ENCODE data around the gene ATAD3B. TPM values are rescaled to one million over a fixed set of nuclear protein-coding genes. Genes with fewer than 3 reads are reported as not detected.
"Not testable (repeated sequence)": the region's sequence is repeated elsewhere in the genome, so short reads cannot be mapped to it uniquely, and the experiment has no call there.

Gene ATAD3B
- total RNA-seq, 2 donors from 2014 or later = 56.6 to 126 TPM

GRCh38 chr1:1470626-1471388, 758 bp upstream of the ATAD3B start:
- H3K9me3 Mint-ChIP-seq = no peaks in the 10 kb centered on the region
- H3K4me1 Mint-ChIP-seq (ENCODE audit: low read depth in 2 of 2) = peaks cover 8 to 11% of the 10 kb centered on the region in 2 donors
- DNase-seq (ENCODE audit: low spot score) (no peak), ATAC-seq (no peak)
- H3K4me3 Mint-ChIP-seq = peak overlapping the region; percentile 93
- no peaks in the 10 kb centered on the region for H3K36me3 Mint-ChIP-seq
- H3K27me3 Mint-ChIP-seq = no peaks in the 10 kb centered on the region
- peak overlapping the region; percentile 38 to 86 for H3K27ac Mint-ChIP-seq

- Mint-ChIP-seq H3K27ac (peak overlapping the region in 1 of 2 donors; percentile 31), H3K4me1 (ENCODE audit: low read depth in 2 of 2) (peaks cover 8 to 11% of the 10 kb centered on the region in 2 donors), H3K4me3 (peak overlapping the region; percentile 75)
- not testable (repeated sequence) for H3K9me3 Mint-ChIP-seq; H3K27me3 Mint-ChIP-seq; H3K36me3 Mint-ChIP-seq; DNase-seq (ENCODE audit: low spot score)
- ATAC-seq = peak; percentile 43 to 58
Measured at GRCh38 chr1:1472053-1472876, 700 bp downstream of the ATAD3B start.

GRCh38 chr1:1476011-1476410, 4.4 kb downstream of the ATAD3B start:
- H3K27ac Mint-ChIP-seq; H3K36me3 Mint-ChIP-seq; H3K27me3 Mint-ChIP-seq; H3K4me1 Mint-ChIP-seq (ENCODE audit: low read depth in 2 of 2); ATAC-seq; H3K9me3 Mint-ChIP-seq; DNase-seq (ENCODE audit: low spot score); H3K4me3 Mint-ChIP-seq: not testable (repeated sequence)

- H3K36me3 Mint-ChIP-seq = peaks cover 4% of the 10 kb centered on the region
- H3K9me3 Mint-ChIP-seq = no peaks in the 10 kb centered on the region
- H3K27ac Mint-ChIP-seq = no peak overlapping the region
- H3K4me3 Mint-ChIP-seq = no peak overlapping the region
- no peaks in the 10 kb centered on the region for H3K27me3 Mint-ChIP-seq
- H3K4me1 Mint-ChIP-seq (ENCODE audit: low read depth in 2 of 2) = peaks cover 0 to 7% of the 10 kb centered on the region in 2 donors
- no peak for ATAC-seq
- no peak for DNase-seq (ENCODE audit: low spot score)
Measured at GRCh38 chr1:1477206-1477605, 5.6 kb downstream of the ATAD3B start.

GRCh38 chr1:1479547-1480487, 8.3 kb downstream of the ATAD3B start:
- ATAC-seq (peak; percentile 22 to 40), DNase-seq (ENCODE audit: low spot score) (no peak)
- Mint-ChIP-seq H3K27me3 (no peaks in the 10 kb centered on the region), H3K4me3 (no peak overlapping the region), H3K4me1 (ENCODE audit: low read depth in 2 of 2) (peaks cover 0 to 7% of the 10 kb centered on the region in 2 donors), H3K9me3 (no peaks in the 10 kb centered on the region), H3K36me3 (peaks cover 4% of the 10 kb centered on the region), H3K27ac (no peak overlapping the region)

GRCh38 chr1:1480488-1480867, 8.9 kb downstream of the ATAD3B start:
- not testable (repeated sequence) for H3K36me3 Mint-ChIP-seq; H3K27ac Mint-ChIP-seq; H3K27me3 Mint-ChIP-seq; DNase-seq (ENCODE audit: low spot score); H3K4me3 Mint-ChIP-seq; ATAC-seq; H3K4me1 Mint-ChIP-seq (ENCODE audit: low read depth in 2 of 2); H3K9me3 Mint-ChIP-seq

- H3K4me1 Mint-ChIP-seq (ENCODE audit: low read depth in 2 of 2); H3K36me3 Mint-ChIP-seq; H3K27ac Mint-ChIP-seq; H3K9me3 Mint-ChIP-seq; H3K4me3 Mint-ChIP-seq; H3K27me3 Mint-ChIP-seq; DNase-seq (ENCODE audit: low spot score); ATAC-seq: not testable (repeated sequence)
Measured at GRCh38 chr1:1481811-1482210, 10.2 kb downstream of the ATAD3B start.

- Mint-ChIP-seq H3K4me1 (ENCODE audit: low read depth in 2 of 2) (peaks cover 0 to 4% of the 10 kb centered on the region in 2 donors), H3K9me3 (no peaks in the 10 kb centered on the region), H3K27me3 (no peaks in the 10 kb centered on the region), H3K4me3 (no peak overlapping the region), H3K27ac (no peak overlapping the region), H3K36me3 (peaks cover 4% of the 10 kb centered on the region)
- no peak for DNase-seq (ENCODE audit: low spot score)
- no peak for ATAC-seq
Measured at GRCh38 chr1:1482856-1483255, 11.3 kb downstream of the ATAD3B start.

- H3K27ac Mint-ChIP-seq = no peak overlapping the region
- H3K27me3 Mint-ChIP-seq = no peaks in the 10 kb centered on the region
Measured at GRCh38 chr1:1483714-1484113, 12.1 kb downstream of the ATAD3B start.

GRCh38 chr1:1484976-1485750, 13.6 kb downstream of the ATAD3B start:
- H3K9me3 Mint-ChIP-seq; H3K27ac Mint-ChIP-seq; DNase-seq (ENCODE audit: low spot score); H3K36me3 Mint-ChIP-seq; H3K27me3 Mint-ChIP-seq; H3K4me1 Mint-ChIP-seq (ENCODE audit: low read depth in 2 of 2); H3K4me3 Mint-ChIP-seq: not testable (repeated sequence)
- ATAC-seq = peak in 1 of 2 donors; percentile 13

More at GRCh38 chr1:1483714-1484113, 12.1 kb downstream of the ATAD3B start:
- Mint-ChIP-seq H3K9me3 (no peaks in the 10 kb centered on the region), H3K4me3 (no peak overlapping the region), H3K36me3 (peaks cover 4% of the 10 kb centered on the region), H3K4me1 (ENCODE audit: low read depth in 2 of 2) (peaks cover 0 to 4% of the 10 kb centered on the region in 2 donors)
- ATAC-seq (no peak), DNase-seq (ENCODE audit: low spot score) (no peak)

GRCh38 chr1:1485755-1486317, 14.3 kb downstream of the ATAD3B start:
- not testable (repeated sequence) for H3K36me3 Mint-ChIP-seq; H3K4me1 Mint-ChIP-seq (ENCODE audit: low read depth in 2 of 2); DNase-seq (ENCODE audit: low spot score); H3K4me3 Mint-ChIP-seq; ATAC-seq; H3K27me3 Mint-ChIP-seq; H3K27ac Mint-ChIP-seq; H3K9me3 Mint-ChIP-seq

GRCh38 chr1:1487701-1488100, 16.1 kb downstream of the ATAD3B start:
- H3K4me1 Mint-ChIP-seq (ENCODE audit: low read depth in 2 of 2) = no peaks in the 10 kb centered on the region
- no peak for ATAC-seq
- no peaks in the 10 kb centered on the region for H3K27me3 Mint-ChIP-seq
- no peak overlapping the region for H3K27ac Mint-ChIP-seq
- H3K4me3 Mint-ChIP-seq = no peak overlapping the region
- H3K36me3 Mint-ChIP-seq = no peaks in the 10 kb centered on the region
- no peak for DNase-seq (ENCODE audit: low spot score)
- no peaks in the 10 kb centered on the region for H3K9me3 Mint-ChIP-seq

- peaks cover 3% of the 10 kb centered on the region for H3K9me3 Mint-ChIP-seq
- peaks cover 12% of the 10 kb centered on the region for H3K36me3 Mint-ChIP-seq
- no peak overlapping the region for H3K27ac Mint-ChIP-seq
- H3K27me3 Mint-ChIP-seq = no peaks in the 10 kb centered on the region
- no peak overlapping the region for H3K4me3 Mint-ChIP-seq
- H3K4me1 Mint-ChIP-seq (ENCODE audit: low read depth in 2 of 2) = no peaks in the 10 kb centered on the region
- no peak for DNase-seq (ENCODE audit: low spot score)
- ATAC-seq = no peak
Measured at GRCh38 chr1:1489231-1489630, 17.7 kb downstream of the ATAD3B start.

Data from natural killer cell treated with Interleukin-12 subunit alpha and Interleukin-12 subunit beta and Interleukin-15 and Interleukin-18, amount 100 ng/mL, for 72 hours (primary cell).